Activated gamma-delta T cell treated with Interleukin-2 at 50 U/mL for 16 hours (primary cell): Measurements from ENCODE around the gene CD52.

ENCODE experiments used
- DNase-seq: peaks from one replicate; pipeline ENCODE4 v3.0.0-alpha.2; 2020

Gene CD52

DNA sequence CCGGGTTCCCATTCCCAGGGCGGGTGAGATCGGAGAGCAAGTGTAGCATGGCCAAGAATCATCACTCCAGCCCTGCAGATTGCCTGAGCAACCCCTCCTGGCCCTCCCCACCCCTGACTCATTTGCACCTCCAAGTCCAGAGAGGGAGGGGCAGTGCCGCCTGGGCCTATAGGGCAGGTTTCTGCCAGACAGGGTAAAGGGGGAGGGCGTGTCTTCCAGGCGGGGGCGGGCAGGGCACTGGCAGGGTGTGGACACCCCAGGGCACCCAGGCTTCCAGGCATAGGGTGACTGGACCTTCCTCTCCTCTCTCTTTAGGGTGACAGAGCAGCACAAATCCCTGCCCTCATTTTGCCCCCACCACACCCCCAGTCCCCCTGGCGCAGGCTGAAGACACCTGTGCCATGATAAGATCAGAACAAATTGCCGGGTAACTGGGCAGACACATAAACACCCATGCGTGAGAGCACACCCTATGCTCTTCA, 39.4 kb downstream of the CD52 start:
- no peak for DNase-seq

DNA sequence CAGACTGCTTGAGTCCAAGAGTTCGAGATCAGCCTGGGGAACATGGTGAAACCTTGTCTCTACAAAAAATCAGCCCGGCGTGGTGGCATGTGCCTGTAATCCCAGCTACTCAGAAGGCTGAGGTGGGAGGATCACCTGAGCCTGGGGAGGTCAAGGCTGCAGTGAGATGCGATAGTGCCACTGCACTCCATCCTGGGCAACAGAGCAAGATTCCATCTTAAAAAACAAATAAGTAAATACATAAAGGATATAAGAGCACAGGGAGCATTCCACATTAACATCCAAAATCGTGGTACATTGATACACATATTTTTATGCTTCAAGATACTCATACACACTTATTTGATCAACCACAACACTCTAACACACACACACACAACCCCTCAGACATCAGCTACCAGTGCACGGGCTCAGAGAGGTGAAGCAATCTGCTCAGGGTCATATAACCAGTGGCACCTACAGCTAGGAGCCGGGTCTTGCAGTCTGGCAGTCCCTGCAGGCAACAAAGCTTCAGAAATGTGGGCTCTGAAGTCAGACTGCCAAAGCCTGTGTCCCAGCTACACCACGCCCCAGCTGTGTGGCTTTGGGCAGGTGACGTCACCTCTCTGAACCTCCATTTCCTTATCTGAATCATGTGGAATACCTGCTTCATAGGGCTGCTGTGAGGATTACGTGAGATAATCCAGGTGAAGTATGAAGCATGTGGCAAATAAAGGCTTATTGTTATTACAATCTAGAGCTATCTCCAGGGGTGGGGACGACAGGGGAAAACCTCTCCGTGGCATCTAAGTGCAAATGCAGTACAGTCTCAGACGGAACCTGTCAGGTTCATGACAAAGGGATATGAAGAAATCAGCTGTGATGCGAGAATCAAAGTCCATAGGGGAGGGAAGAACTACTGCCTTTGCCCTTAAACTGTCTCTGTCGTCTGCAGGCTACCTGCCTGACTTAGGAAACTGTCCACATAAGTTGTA, 40.9 kb downstream of the CD52 start:
- DNase-seq: peak; percentile 62

DNA sequence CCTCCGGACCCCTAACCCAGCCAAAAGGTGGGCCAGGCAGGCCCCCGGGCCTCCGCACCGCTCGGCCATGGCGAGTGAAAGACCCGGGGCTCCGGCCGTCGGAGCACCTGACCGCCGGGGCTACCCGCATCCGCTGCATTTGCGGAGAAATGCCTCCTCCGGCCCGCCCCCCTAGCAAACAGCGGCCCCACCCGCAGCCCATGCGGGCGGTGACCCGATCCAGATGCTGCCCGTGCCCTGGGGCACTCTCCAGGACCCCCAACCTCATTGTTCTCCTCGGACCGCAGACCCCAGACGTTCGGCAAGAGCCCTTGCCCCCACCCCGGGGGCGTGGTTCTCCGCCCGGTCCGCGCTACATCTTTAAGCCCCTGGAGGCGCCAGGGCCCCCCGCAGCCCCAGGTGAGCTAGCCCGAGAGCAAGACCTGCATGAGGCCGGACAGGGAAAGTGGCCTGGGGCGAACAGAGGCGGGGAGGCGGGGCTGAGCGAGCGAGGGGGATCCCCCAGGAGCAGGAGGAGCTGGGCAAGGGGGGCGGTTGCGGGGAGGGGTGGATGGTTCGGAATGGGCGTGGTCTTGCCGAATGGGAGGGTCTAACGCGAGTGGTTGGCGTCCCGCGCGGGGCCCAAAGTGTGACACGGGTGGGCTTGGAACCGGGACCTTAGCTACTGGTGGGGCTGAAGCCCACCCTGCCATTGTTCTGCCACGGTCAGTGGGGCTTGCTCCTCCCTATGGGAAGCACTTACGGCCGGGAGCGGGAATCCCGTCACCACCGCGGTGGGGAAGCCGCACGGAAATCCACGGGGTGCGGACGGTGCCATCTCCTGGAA, 42.4 kb downstream of the CD52 start:
- peak; percentile 52 for DNase-seq

DNA sequence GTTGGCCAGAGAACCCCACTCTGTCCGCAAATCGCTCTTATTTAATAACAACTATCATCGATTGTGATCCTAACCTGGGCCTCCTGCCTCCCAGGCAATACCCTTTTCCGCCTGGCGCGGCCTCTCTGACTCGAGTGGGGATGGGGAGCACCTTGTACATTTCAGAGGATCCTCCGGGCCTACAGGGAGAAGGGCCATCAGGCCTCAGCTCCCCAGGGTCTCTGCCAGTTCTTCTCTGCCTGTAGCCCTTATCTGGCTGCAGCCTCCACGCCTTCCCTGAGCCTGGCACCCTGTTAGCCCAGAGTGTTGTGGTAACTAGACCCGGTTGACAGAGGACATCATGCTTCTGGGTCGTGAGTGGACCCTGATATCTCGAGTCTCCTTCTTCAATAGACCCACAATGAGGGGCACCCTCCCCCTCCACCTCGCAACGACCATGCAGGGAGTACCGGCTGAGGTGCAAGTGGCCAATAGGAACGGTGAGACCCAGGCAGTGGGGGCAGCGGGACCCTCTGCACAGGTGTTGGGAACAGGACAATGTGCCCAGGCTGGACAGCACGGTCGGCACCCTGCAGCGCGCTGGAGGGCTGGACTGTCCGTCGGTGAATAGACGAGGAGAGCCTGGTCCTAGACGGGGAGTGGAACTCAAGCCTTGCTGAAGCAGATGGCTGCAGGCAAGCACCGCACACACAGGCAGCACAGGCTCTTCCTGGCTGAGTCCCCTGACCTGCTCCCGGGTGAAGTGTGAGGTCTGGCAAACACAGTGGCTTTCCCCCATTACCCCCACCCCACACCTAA, 43.2 kb downstream of the CD52 start:
- no peak for DNase-seq

DNA sequence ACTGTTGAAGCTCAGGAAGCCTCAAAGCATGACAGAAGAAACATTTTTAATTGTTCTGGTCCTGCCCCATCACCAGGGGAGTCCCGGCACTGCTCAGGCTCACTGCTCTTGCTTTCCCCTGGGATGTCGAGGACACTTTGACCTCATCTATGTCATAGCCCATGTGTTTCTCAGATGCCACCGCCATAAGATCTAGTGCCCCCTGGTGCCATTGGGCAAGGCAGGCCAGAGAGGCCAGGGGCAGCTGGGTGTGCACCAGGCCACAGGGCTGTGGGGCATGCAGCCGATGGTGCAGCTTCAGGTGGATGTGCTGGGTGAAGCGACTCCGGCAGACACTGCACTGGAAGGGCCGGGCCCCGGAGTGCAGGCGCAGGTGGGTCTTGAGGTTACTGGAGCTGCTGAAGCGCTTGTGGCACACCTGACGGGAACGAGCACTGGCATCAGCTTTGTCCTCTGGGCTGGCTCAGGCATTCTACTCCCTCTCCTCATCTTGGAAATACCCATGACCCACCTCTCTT, 43.9 kb downstream of the CD52 start:
- DNase-seq: no peak

DNA sequence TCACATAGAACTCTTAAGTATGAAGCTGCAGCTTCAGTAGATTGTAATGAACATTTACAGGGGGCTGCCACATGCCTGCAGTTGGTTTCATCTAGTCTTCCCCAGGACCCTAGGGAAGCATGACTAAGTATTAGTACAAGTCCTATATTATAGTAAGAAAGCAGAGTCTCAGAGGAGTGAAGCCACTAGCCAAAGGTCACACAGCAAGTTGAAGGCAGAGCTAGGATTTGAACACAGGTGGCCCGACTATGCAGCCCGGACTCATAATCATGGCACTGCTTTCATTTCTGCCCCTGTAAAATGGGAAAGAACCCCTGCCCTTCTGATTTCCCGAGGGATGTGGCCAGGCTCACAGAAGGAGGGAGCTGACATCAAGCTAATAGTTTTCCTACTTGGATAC, 44.6 kb downstream of the CD52 start:
- DNase-seq: no peak

DNA sequence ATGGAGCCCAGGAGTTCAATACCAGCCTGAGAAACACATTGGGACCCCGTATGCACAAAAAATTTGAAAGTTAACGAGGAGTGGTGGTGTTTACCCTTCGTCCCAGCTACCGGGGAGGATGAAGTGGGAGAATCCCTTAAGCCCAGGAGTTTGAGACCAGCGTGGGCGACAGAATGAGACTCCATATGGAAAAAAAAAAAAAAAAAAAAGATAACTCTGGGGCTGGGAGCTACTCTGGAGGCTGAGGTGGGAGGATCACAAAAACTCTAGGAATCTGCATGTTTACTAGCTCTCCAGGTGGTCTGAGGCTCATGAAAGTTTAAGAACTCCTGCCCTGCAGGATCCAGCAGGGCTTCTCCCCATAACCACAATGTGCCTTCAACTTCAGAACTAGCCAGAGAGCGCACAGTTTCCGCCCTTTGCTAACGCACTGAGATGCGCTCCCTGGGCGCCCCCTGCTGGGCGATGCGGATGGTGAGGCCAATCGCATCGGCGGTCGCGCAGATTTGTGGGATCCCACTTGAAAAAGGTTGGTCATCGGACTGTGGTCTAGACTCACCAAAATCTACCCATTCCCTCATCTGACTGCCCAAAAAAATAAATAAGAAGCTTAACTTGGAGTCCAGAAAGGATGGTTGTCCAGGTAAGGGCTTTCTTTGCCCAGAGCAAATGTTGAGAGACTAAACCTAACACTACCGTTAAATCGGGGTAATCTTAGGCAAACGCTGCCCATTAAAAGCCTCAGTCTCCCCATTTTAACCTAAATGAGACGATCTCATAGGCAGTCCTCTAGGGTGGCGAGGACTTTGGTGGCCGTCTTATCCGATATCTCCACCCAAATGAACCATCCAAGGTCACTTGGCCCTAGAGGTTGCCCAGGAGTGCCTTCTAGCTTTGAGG, 46.0 kb downstream of the CD52 start:
- DNase-seq: peak; percentile 85

DNA sequence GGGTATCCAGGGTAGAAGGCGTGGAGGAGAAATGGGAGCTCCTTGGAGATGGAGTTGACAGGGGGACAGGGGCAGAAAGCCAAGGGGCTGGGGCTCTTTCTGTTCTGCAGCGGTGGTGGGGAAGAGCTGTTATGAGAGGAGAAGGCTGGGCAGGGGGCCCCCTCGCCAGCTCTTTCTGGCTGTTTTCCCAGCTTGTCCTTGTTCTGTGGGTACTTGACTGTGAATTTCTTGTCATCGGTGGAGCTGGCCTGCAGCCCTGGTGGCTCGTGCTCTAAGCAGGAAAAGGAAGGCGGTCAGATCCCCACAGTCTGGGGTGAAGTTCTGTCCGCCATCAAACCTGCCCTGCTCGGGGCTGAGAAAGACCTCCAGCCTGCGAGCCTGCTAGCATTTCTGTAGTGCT, 47.2 kb downstream of the CD52 start:
- no peak for DNase-seq

DNA sequence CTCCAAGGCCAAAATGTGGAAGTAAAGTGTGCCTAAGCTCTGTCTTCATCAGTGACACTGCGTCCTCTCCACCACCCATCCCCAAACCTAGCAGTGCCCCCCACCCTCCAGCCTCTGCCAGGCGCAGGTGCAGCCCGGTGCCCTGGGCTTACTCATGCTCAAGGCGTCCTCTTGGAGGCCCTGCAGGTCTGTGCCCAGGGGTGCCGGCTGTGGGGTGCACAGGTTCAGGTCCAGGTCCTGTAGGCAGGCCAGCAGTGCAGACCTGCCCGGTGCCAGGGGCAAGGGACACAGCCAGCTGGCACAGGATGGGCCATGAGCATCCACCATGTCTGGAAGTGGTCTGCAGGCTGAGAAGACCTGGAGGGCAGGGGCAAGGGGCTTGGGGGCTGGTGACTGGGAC, 49.7 kb downstream of the CD52 start:
- DNase-seq: no peak

DNA sequence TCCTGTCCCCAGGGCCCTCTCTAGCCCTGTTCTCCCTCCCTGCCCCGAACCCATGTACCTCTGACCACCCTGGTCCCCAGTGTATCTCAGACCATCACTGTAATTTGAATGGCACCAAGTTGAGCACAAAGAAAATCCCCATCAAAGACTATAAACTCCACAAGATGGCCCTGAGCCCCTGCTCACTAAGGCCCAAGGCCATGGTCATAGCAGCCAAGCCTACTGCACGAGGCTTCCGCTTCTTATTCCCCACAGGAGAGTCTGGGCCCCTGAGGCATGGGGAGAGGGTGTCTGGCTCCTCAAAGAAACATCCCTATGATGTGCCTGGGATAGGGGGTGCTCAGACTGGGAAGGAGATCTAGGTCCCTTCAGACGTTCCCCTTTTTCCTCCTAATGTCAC, 50.2 kb downstream of the CD52 start:
- DNase-seq: no peak

DNA sequence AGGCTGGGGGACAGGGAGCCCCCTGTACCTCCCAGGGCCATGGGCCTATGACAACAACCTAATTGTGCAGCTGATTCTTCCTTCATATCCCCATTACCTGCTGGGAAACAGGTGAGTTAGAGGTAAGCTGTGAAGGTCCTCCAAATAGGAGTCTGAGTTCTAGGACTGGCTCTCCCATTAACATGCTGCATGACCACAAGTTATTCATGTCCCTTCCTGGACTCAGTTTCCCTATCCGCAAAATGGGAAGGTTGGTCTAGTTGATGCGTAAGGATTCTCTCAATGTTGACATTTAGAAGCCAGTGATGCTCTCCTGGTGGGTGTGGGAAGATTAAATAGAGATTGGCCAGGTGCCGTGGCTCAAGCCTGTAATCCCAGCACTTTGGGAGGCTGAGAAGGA, 50.7 kb downstream of the CD52 start:
- no peak for DNase-seq
